GM12878 (cell line): ENCODE data around the gene SMR3A. TPM values are rescaled to one million over a fixed set of nuclear protein-coding genes. Genes with fewer than 3 reads are reported as not detected.

Experiments used
- ATAC-seq: fragments of 200-7000 bp; cut with Tn5 transposase; 3 replicates; pipeline ENCODE4 v1.9.1; 2020; ENCODE audit warnings: mild to moderate bottlenecking, moderate library complexity
- BruUV-seq: library from RNA; stranded (reverse); fragments of 400-500 nt; replicated peaks from 2 replicates; lab custom pipeline; 2021; lab: Mats Ljungman, UMichigan
- CTCF ChIA-PET: fragments of 300-600 bp; sonication (Branson Sonifier 250); formaldehyde crosslinking; extraction: SDS; loops from one replicate; lab custom pipeline; 2021; ENCODE audit warnings: inconsistent platforms; lab: Yijun Ruan, JAX
- POLR2A ChIA-PET: fragments of 350-600 bp; formaldehyde crosslinking; extraction: SDS; loops from one replicate; lab custom pipeline; 2021; ENCODE audit warnings: inconsistent platforms; lab: Charles Lee
- RAD21 ChIA-PET: fragments of 300-600 bp; sonication (Branson Sonifier 250); formaldehyde crosslinking; loops from one replicate; lab custom pipeline; 2023; ENCODE audit warnings: antibody characterized with exemption; ENCODE audit not compliant: unreplicated experiment; lab: Charles Lee
- SMC1A ChIA-PET: fragments of 300-600 bp; sonication (Branson Sonifier 250); formaldehyde crosslinking; loops from one replicate; lab custom pipeline; 2023; ENCODE audit not compliant: unreplicated experiment, uncharacterized antibody; lab: Charles Lee
- DNase-seq: peaks from one replicate; pipeline ENCODE4 v3.0.0-alpha.2; 2011; ENCODE audit warnings: low read depth, low spot score
- FAIRE-seq: peaks from 3 replicates; lab custom pipeline; 2011; peaks lifted over from hg19 to GRCh38; lab: Jason Lieb, UNC
- H2AFZ ChIP-seq: 2 replicates; pipeline ENCODE4 v1.6.0; 2011; ENCODE audit warnings: low read depth, low read length, control low read depth; ENCODE audit not compliant: control insufficient read depth
- H3K27ac ChIP-seq: 2 replicates; pipeline ENCODE4 v1.5.1; 2011; ENCODE audit warnings: control low read depth; ENCODE audit not compliant: control insufficient read depth, insufficient read depth
- H3K27me3 ChIP-seq, 2 experiments: replicated peaks in 1 of 2; 2 replicates each; pipeline versions ENCODE4 v1.6.0 to v1.6.1; 2011; ENCODE audit warnings: low read length in 1 of 2; ENCODE audit not compliant: control insufficient read depth in 2 of 2, insufficient read depth in 2 of 2
- H3K36me3 ChIP-seq, 2 experiments: 2 replicates each; pipeline ENCODE4 v1.5.1; 2011; ENCODE audit warnings: low read length in 1 of 2; ENCODE audit not compliant: control insufficient read depth in 2 of 2, insufficient read depth in 2 of 2
- H3K4me1 ChIP-seq: 2 replicates; pipeline ENCODE4 v1.6.1; 2011; ENCODE audit warnings: mild to moderate bottlenecking, low read length, moderate library complexity, mixed read lengths; ENCODE audit not compliant: control insufficient read depth, insufficient read depth
- H3K4me2 ChIP-seq: 2 replicates; pipeline ENCODE4 v1.6.0; 2011; ENCODE audit warnings: control low read depth; ENCODE audit not compliant: control insufficient read depth, insufficient read depth
- H3K4me3 ChIP-seq: fragments of 200-600 bp; sonication (generic); 2 replicates; pipeline ENCODE4 v1.5.1; 2016
- H3K79me2 ChIP-seq: 2 replicates; pipeline ENCODE4 v1.6.0; 2011; ENCODE audit warnings: low read length; ENCODE audit not compliant: control insufficient read depth, insufficient read depth
- H3K9ac ChIP-seq: 2 replicates; pipeline ENCODE4 v1.8.0; 2011; ENCODE audit warnings: low read length, control low read depth, mixed read lengths; ENCODE audit not compliant: control insufficient read depth, insufficient read depth
- H3K9me3 ChIP-seq: replicated peaks from 3 replicates; pipeline ENCODE4 v1.5.1; 2011; ENCODE audit warnings: mild to moderate bottlenecking, low read length; ENCODE audit not compliant: control insufficient read depth, insufficient read depth
- H4K20me1 ChIP-seq: 2 replicates; pipeline ENCODE4 v1.6.0; 2011; ENCODE audit not compliant: control insufficient read depth, insufficient read depth
- BCLAF1 ChIP-seq: fragments of 450-650 bp; IDR thresholded peaks from 2 replicates; pipeline ENCODE4 v1.6.1; 2017; ENCODE audit warnings: antibody characterized with exemption, mild to moderate bottlenecking, moderate library complexity
- FOS ChIP-seq: IDR thresholded peaks from 3 replicates; pipeline ENCODE4 v1.6.1; 2011; ENCODE audit warnings: borderline replicate concordance; ENCODE audit not compliant: insufficient read length; ENCODE audit errors: extremely low read depth
- MTA2 ChIP-seq: fragments of 450-650 bp; IDR thresholded peaks from 2 replicates; pipeline ENCODE4 v1.6.1; 2016; ENCODE audit warnings: low read depth, mild to moderate bottlenecking, moderate library complexity
- NR2C1 ChIP-seq: fragments of 450-650 bp; IDR thresholded peaks from 2 replicates; pipeline ENCODE4 v1.6.1; 2017; ENCODE audit warnings: antibody characterized with exemption, mild to moderate bottlenecking, moderate library complexity
- RAD21 ChIP-seq: IDR thresholded peaks from 2 replicates; pipeline ENCODE4 v1.6.1; 2011; ENCODE audit warnings: mild to moderate bottlenecking, low read depth, low read length, moderate library complexity; ENCODE audit not compliant: insufficient read depth
- RAD51 ChIP-seq: fragments of 450-650 bp; IDR thresholded peaks from 2 replicates; pipeline ENCODE4 v1.6.1; 2016; ENCODE audit warnings: moderate library complexity, mild to moderate bottlenecking, inconsistent platforms
- SMAD5 ChIP-seq: IDR thresholded peaks from 2 replicates; pipeline ENCODE4 v1.6.1; 2016; ENCODE audit warnings: antibody characterized with exemption, low read depth
- ZBTB40 ChIP-seq: fragments of 450-650 bp; IDR thresholded peaks from 2 replicates; pipeline ENCODE4 v1.6.1; 2016; ENCODE audit warnings: mild to moderate bottlenecking, moderate library complexity, borderline replicate concordance
- WGBS: methylation state at CpG from one replicate; pipeline ENCODE4 v1.1.6; 2016; ENCODE audit warnings: low lambda C conversion rate; ENCODE audit not compliant: insufficient replicate concordance, insufficient coverage; ENCODE audit errors: missing lambda C conversion rate; 5-methylcytosine and 5-hydroxymethylcytosine counted together
- in situ Hi-C: fragments of 300-500 bp; cut with MboI; formaldehyde crosslinking; loops from 9 replicates; pipeline ENCODE4 v1.14.3; 2018; ENCODE audit warnings: mixed read lengths
- intact Hi-C: fragments of 100-400 bp; cut with micrococcal nuclease; formaldehyde crosslinking; loops from one replicate; pipeline ENCODE4 v1.14.2; 2022; ENCODE audit not compliant: unreplicated experiment
- polyA plus RNA-seq, 11 experiments: library from polyadenylated mRNA; depleted of rRNA in 4 of 11; unstranded in 6 of 11; stranded (reverse) in 5 of 11; fragments of >200 nt; fragmentation: Nextera tagmentation in 4 of 11; fragmentation: Illumina TruSeq in 1 of 11; extraction: Ambion mirVana in 4 of 11; extraction: Trizol in 1 of 11; gene quantifications; 1 replicate in 1 of 11; 2 replicates in 10 of 11; pipeline versions ENCODE4 v1.2.1 to v1.2.3, GENCODE V29; 2011 to 2016; ENCODE audit warnings: inconsistent platforms in 2 of 11, missing spikeins in 2 of 11, low read depth in 1 of 11
- total RNA-seq, 4 experiments: library from RNA; depleted of rRNA in 3 of 4; stranded (reverse); fragments of >200 nt in 3 of 4; fragmentation: Illumina TruSeq in 1 of 4; extraction: Trizol in 1 of 4; gene quantifications; 2 replicates each; pipeline versions ENCODE4 v1.2.1 to v1.2.3, GENCODE V29; 2013 to 2021

Gene SMR3A
- total and polyA plus RNA-seq, 10 of the 15 experiments (the other 5 are each of a cell fraction or from before 2014, with no cell fraction given): not detected

GRCh38 chr4:70380578-70380977 is 20.0 kb downstream of the SMR3A start:
- no peak overlapping the region for H3K4me2 ChIP-seq
- ChIA-PET POLR2A (interaction anchor here (0.6 kb wide), 1 partner anchor 1045 kb away, joined by 3 read pairs; no protein-coding TSS in a partner anchor), RAD21 (no interaction called here), SMC1A (interaction anchor here (0.7 to 1.1 kb wide), 4 partner anchors 12 to 16 kb away, joined by 3 to 4 read pairs (median 3); no protein-coding TSS in a partner anchor), CTCF (no interaction called here)
- H3K27me3 ChIP-seq: no peaks in the 10 kb centered on the region
- ATAC-seq: no peak
- no peak overlapping the region for H3K4me3 ChIP-seq
- H3K79me2 ChIP-seq: no peaks in the 10 kb centered on the region
- no peak overlapping the region for H3K9ac ChIP-seq
- H3K36me3 ChIP-seq: no peaks in the 10 kb centered on the region
- intact Hi-C loops (no loop called here), in situ Hi-C loops (no loop called here)
- FAIRE-seq: no peak
- BruUV-seq: no TSS peak
- TF ChIP-seq SMAD5 (no peak), FOS (no peak), RAD21 (no peak), RAD51 (no peak), NR2C1 (no peak), ZBTB40 (no peak), MTA2 (no peak), BCLAF1 (no peak)
- DNase-seq: no peak
- 27% methylated on average over 3 of the region's 3 CpGs for WGBS
- H3K27ac ChIP-seq: no peak overlapping the region
- no peaks in the 10 kb centered on the region for H3K4me1 ChIP-seq
- no peaks in the 10 kb centered on the region for H3K9me3 ChIP-seq
- H2AFZ ChIP-seq: no peak overlapping the region
- no peaks in the 10 kb centered on the region for H4K20me1 ChIP-seq
